HepG2 (cell line): ENCODE measurements around the gene FBXW12. TPM values are rescaled to one million over a fixed set of nuclear protein-coding genes. Genes with fewer than 3 reads are reported as not detected.

Source experiments
- CREBL2 ChIP-seq: sonication (generic); formaldehyde crosslinking; IDR thresholded peaks from 2 replicates; pipeline ENCODE4 v1.8.1; 2023; ENCODE audit warnings: missing genetic modification reagents, mild to moderate bottlenecking, borderline replicate concordance
- EP300 ChIP-seq, 3 experiments: sonication (generic) in 1 of 3; formaldehyde crosslinking in 1 of 3; IDR thresholded peaks; 2 replicates each; pipeline versions ENCODE4 v1.5.1 to v1.6.1; 2011 to 2020; ENCODE audit warnings: low read depth in 2 of 3, low read length in 2 of 3, borderline replicate concordance in 1 of 3, improper control_type of control experiment in 1 of 3, mild to moderate bottlenecking in 1 of 3, missing genetic modification reagents in 1 of 3, moderate library complexity in 1 of 3
- HNF4G ChIP-seq, 2 experiments: sonication (generic) in 1 of 2; formaldehyde crosslinking in 1 of 2; IDR thresholded peaks; 2 replicates each; pipeline versions ENCODE4 v1.4.0 to v1.6.1; 2011 to 2020; ENCODE audit warnings: borderline replicate concordance in 2 of 2, low read depth in 2 of 2, mild to moderate bottlenecking in 2 of 2, low read length in 1 of 2, missing genetic modification reagents in 1 of 2, moderate library complexity in 1 of 2
- JUNB ChIP-seq: sonication (generic); formaldehyde crosslinking; IDR thresholded peaks from 2 replicates; pipeline ENCODE4 v1.8.0; 2022; ENCODE audit warnings: missing genetic modification reagents, mild to moderate bottlenecking, borderline replicate concordance
- KLF16 ChIP-seq, 2 experiments: sonication (generic) in 1 of 2; formaldehyde crosslinking in 1 of 2; IDR thresholded peaks; 2 replicates each; pipeline versions ENCODE4 v1.6.1 to v1.8.0; 2016 to 2023; ENCODE audit warnings: missing genetic modification reagents in 2 of 2, missing compliant biosample characterization in 1 of 2
- NFE2L1 ChIP-seq: sonication (generic); formaldehyde crosslinking; IDR thresholded peaks from 2 replicates; pipeline ENCODE4 v1.4.0; 2020; ENCODE audit warnings: missing genetic modification reagents, mild to moderate bottlenecking, borderline replicate concordance
- NFE2L2 ChIP-seq: fragments of 150-350 bp; IDR thresholded peaks from 2 replicates; pipeline ENCODE4 v1.6.1; 2014; ENCODE audit warnings: low read length
- PHF21A ChIP-seq: sonication (generic); formaldehyde crosslinking; IDR thresholded peaks from 2 replicates; pipeline ENCODE4 v1.5.0; 2020; ENCODE audit warnings: mild to moderate bottlenecking, missing genetic modification reagents
- PREB ChIP-seq: sonication (generic); formaldehyde crosslinking; IDR thresholded peaks from 2 replicates; pipeline ENCODE4 v1.4.0; 2020; ENCODE audit warnings: missing genetic modification reagents
- SALL1 ChIP-seq: sonication (generic); formaldehyde crosslinking; IDR thresholded peaks from 2 replicates; pipeline ENCODE4 v1.8.0; 2022; ENCODE audit warnings: mild to moderate bottlenecking, missing genetic modification reagents
- SNAPC2 ChIP-seq: sonication (generic); formaldehyde crosslinking; IDR thresholded peaks from 2 replicates; pipeline ENCODE4 v1.8.1; 2022; ENCODE audit warnings: mild to moderate bottlenecking, missing genetic modification reagents
- SOX13 ChIP-seq, 3 experiments: fragments of 450-650 bp in 1 of 3; sonication (generic) in 1 of 3; formaldehyde crosslinking in 1 of 3; IDR thresholded peaks in 2 of 3; conservative IDR thresholded peaks in 1 of 3; 2 replicates each; pipeline versions ENCODE4 v1.5.0 to v1.6.1; 2016 to 2020; ENCODE audit warnings: antibody characterized with exemption in 1 of 3, mild to moderate bottlenecking in 1 of 3, missing compliant biosample characterization in 1 of 3, missing genetic modification reagents in 1 of 3, moderate library complexity in 1 of 3
- TBX2 ChIP-seq: sonication (generic); formaldehyde crosslinking; IDR thresholded peaks from 2 replicates; pipeline ENCODE4 v1.5.0; 2020; ENCODE audit warnings: missing genetic modification reagents, mild to moderate bottlenecking, borderline replicate concordance
- TERF1 ChIP-seq: sonication (generic); formaldehyde crosslinking; IDR thresholded peaks from 2 replicates; pipeline ENCODE4 v1.8.0; 2022; ENCODE audit warnings: mild to moderate bottlenecking, missing genetic modification reagents, moderate library complexity
- YY1 ChIP-seq: IDR thresholded peaks from 2 replicates; pipeline ENCODE4 v1.6.1; 2011; ENCODE audit warnings: low read length, low read depth, moderate library complexity, mild to moderate bottlenecking; ENCODE audit not compliant: insufficient read depth, insufficient replicate concordance
- ZFP36 ChIP-seq: fragments of 150-350 bp; IDR thresholded peaks from 2 replicates; pipeline ENCODE4 v1.6.1; 2018; ENCODE audit warnings: borderline replicate concordance, low read length, low read depth; ENCODE audit not compliant: partially characterized antibody
- ZNF121 ChIP-seq: sonication (generic); formaldehyde crosslinking; IDR thresholded peaks from 2 replicates; pipeline ENCODE4 v1.5.0; 2020; ENCODE audit warnings: mild to moderate bottlenecking, missing genetic modification reagents
- ZNF17 ChIP-seq: sonication (generic); formaldehyde crosslinking; IDR thresholded peaks from 2 replicates; pipeline ENCODE4 v1.5.0; 2020; ENCODE audit warnings: mild to moderate bottlenecking, missing genetic modification reagents
- ZNF383 ChIP-seq: sonication (generic); formaldehyde crosslinking; IDR thresholded peaks from 2 replicates; pipeline ENCODE4 v1.4.0; 2020; ENCODE audit warnings: missing genetic modification reagents, mild to moderate bottlenecking, borderline replicate concordance
- ZNF562 ChIP-seq: sonication (generic); formaldehyde crosslinking; IDR thresholded peaks from 2 replicates; pipeline ENCODE4 v1.8.0; 2022; ENCODE audit warnings: missing genetic modification reagents, borderline replicate concordance
- ZNF577 ChIP-seq: sonication (generic); formaldehyde crosslinking; IDR thresholded peaks from 2 replicates; pipeline ENCODE4 v1.4.0; 2020; ENCODE audit warnings: mild to moderate bottlenecking, low read depth, missing genetic modification reagents, borderline replicate concordance
- ZNF674 ChIP-seq: sonication (generic); formaldehyde crosslinking; IDR thresholded peaks from 2 replicates; pipeline ENCODE4 v1.5.0; 2020; ENCODE audit warnings: low read depth, mild to moderate bottlenecking, missing genetic modification reagents
- polyA plus RNA-seq, 8 experiments: library from polyadenylated mRNA; depleted of rRNA in 3 of 8; stranded (reverse) in 7 of 8; unstranded in 1 of 8; fragments of >200 nt; fragmentation: Illumina TruSeq in 4 of 8; extraction: Trizol in 4 of 8; gene quantifications; 2 replicates each; pipeline versions ENCODE4 v1.2.1 to v1.2.3, GENCODE V29; 2011 to 2016; ENCODE audit warnings: low read depth in 4 of 8, missing spikeins in 1 of 8, mixed read lengths in 1 of 8; ENCODE audit not compliant: insufficient read depth in 1 of 8
- total RNA-seq, 5 experiments: library from RNA; depleted of rRNA; stranded (reverse); fragments of >200 nt; fragmentation: Illumina TruSeq; extraction: Trizol; gene quantifications; 2 replicates each; pipeline ENCODE4 v1.2.3, GENCODE V29; 2016; ENCODE audit warnings: low read depth in 1 of 5

The FBXW12 gene
- total and polyA plus RNA-seq, 2 of the 13 experiments (the other 11 are each of a cell fraction or from before 2014, with no cell fraction given) = not detected

GRCh38 chr3:48426944-48427629, 55.1 kb downstream of the FBXW12 start (continued):
- TF ChIP-seq NFE2L1 (CRISPR knock-in tag) = no peak
- TF ChIP-seq NFE2L2 = no peak
- no peak for TF ChIP-seq YY1
- no peak for TF ChIP-seq JUNB (CRISPR knock-in tag)
- no peak for TF ChIP-seq TERF1 (CRISPR knock-in tag)
- no peak for TF ChIP-seq PREB
- TF ChIP-seq TBX2 (CRISPR knock-in tag) = peak; percentile 54
- TF ChIP-seq ZNF674 (CRISPR knock-in tag) = no peak
- no peak for TF ChIP-seq SOX13 (IDR thresholded peaks at IDR 0.05)
- peak in 1 of 2 experiments; percentile 45; a peak in 1 of 4 replicates for TF ChIP-seq SOX13 (CRISPR knock-in tag; conservative IDR thresholded peaks at IDR 0.05 in 1 of 2, IDR thresholded peaks at IDR 0.05 in 1 of 2)
- TF ChIP-seq SNAPC2 (CRISPR knock-in tag) = no peak
- TF ChIP-seq ZNF562 (CRISPR knock-in tag) = no peak
- TF ChIP-seq SALL1 (CRISPR knock-in tag) = peak; percentile 54
- peak in 1 of 2 experiments; percentile 26; a peak in 1 of 4 replicates for TF ChIP-seq EP300 (IDR thresholded peaks at IDR 0.05; ENCODE audit: low read depth in 2 of 2, low read length in 2 of 2)
- TF ChIP-seq EP300 (CRISPR knock-in tag; IDR thresholded peaks at IDR 0.05; ENCODE audit: borderline replicate concordance) = no peak
- no peak for TF ChIP-seq ZNF121 (CRISPR knock-in tag)
- no peak for TF ChIP-seq ZNF383 (CRISPR knock-in tag)
- TF ChIP-seq ZFP36 = no peak
- TF ChIP-seq ZNF17 (CRISPR knock-in tag) = no peak
- TF ChIP-seq HNF4G (IDR thresholded peaks at IDR 0.05; ENCODE audit: borderline replicate concordance, low read depth, low read length) = no peak
- no peak for TF ChIP-seq HNF4G (CRISPR knock-in tag; IDR thresholded peaks at IDR 0.05; ENCODE audit: borderline replicate concordance, low read depth)
- no peak for TF ChIP-seq CREBL2
- TF ChIP-seq ZNF577 (CRISPR knock-in tag) = no peak
- TF ChIP-seq PHF21A = 0 out of 2 replicates have a peak, but pooled peaks have one; percentile 26
- TF ChIP-seq KLF16 (CRISPR knock-in tag; IDR thresholded peaks at IDR 0.05) = peak in 1 of 2 experiments; percentile 45; a peak in 1 of 4 replicates
